Adipocyte (in vitro differentiated cells): ENCODE data around the gene LRFN2.

Experiments used
- DNase-seq: peaks from one replicate; pipeline ENCODE4 v3.0.0-alpha.2; 2015; ENCODE audit warnings: low read depth
- H3K27me3 ChIP-seq: replicated peaks from 2 replicates; pipeline ENCODE4 v1.7.0; 2013; ENCODE audit warnings: mild to moderate bottlenecking, low read length, moderate library complexity; ENCODE audit not compliant: control insufficient read depth, insufficient read depth
- H3K36me3 ChIP-seq: 2 replicates; pipeline ENCODE4 v1.7.0; 2013; ENCODE audit warnings: low read length, mild to moderate bottlenecking, moderate library complexity; ENCODE audit not compliant: control insufficient read depth, insufficient read depth, severe bottlenecking
- H3K4me1 ChIP-seq: 2 replicates; pipeline ENCODE4 v1.7.0; 2013; ENCODE audit warnings: mild to moderate bottlenecking, low read length, moderate library complexity; ENCODE audit not compliant: control insufficient read depth, insufficient read depth
- H3K4me3 ChIP-seq: 2 replicates; pipeline ENCODE4 v1.7.0; 2013; ENCODE audit warnings: mild to moderate bottlenecking, low read length, moderate library complexity
- H3K9ac ChIP-seq: 2 replicates; pipeline ENCODE4 v1.7.0; 2013; ENCODE audit warnings: mild to moderate bottlenecking, low read length, moderate library complexity
- H3K9me3 ChIP-seq: 2 replicates; pipeline ENCODE4 v1.7.0; 2013; ENCODE audit warnings: mild to moderate bottlenecking, low read length, moderate library complexity; ENCODE audit not compliant: control insufficient read depth

The LRFN2 gene

DNA sequence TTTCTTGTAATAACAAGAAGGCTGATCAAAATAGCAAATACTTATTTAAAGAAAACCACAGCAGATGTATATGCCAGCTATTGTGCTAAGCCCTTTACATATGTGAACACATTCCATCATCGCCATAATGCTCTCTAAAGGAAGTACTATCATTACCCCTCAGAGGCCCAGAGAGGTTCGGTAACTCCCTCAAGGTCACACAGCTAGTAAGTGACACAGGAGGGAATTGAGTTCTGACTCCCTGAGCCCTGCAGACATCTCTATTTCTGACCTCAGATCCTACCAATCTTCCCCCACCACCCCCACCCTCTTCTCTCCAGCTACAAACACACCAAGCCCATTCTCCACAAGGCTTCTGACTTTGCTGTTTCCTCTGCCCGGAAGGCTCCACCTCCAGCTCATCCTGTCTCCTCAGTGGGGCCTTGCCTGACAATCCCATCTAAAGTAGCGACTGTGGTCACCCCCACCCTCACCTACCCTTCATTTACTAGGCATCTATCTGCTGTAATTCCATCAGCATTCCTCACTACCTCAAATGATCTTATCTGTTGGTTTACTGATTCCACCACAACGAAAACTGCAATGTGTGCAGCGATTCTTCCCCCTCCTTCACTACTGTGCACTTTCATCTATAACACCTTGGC, 234.5 kb downstream of the LRFN2 start:
- Histone ChIP-seq H3K4me1 (peaks cover 9% of the 10 kb centered on the region), H3K9ac (no peak overlapping the region), H3K9me3 (no peaks in the 10 kb centered on the region), H3K36me3 (no peaks in the 10 kb centered on the region), H3K27me3 (no peaks in the 10 kb centered on the region), H3K4me3 (no peak overlapping the region)
- DNase-seq, result no peak

DNA sequence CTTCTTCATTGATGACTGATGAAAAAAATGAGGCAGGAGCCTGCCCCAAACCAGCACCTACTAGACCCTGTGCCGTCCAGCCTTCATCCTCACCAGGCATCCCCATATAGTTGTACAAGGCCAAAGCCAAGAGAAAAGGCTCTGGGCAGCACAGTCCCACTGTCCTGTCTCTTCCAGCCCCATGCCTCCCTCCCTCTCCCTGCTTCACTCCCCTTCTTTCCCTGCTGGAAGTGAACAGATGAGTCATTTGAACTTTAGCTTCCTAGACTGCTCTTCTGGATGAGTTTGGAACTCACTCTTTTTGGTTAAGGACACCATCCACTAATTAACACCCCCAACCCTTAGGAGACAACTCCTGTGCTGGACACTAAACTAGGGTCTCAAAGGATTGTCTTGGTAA, 235.2 kb downstream of the LRFN2 start:
- H3K9ac ChIP-seq, result no peak overlapping the region
- DNase-seq, result no peak
- H3K4me3 ChIP-seq, result no peak overlapping the region
- H3K4me1 ChIP-seq, result peaks cover 9% of the 10 kb centered on the region
- H3K27me3 ChIP-seq, result no peaks in the 10 kb centered on the region
- no peaks in the 10 kb centered on the region for H3K9me3 ChIP-seq
- H3K36me3 ChIP-seq, result no peaks in the 10 kb centered on the region

DNA sequence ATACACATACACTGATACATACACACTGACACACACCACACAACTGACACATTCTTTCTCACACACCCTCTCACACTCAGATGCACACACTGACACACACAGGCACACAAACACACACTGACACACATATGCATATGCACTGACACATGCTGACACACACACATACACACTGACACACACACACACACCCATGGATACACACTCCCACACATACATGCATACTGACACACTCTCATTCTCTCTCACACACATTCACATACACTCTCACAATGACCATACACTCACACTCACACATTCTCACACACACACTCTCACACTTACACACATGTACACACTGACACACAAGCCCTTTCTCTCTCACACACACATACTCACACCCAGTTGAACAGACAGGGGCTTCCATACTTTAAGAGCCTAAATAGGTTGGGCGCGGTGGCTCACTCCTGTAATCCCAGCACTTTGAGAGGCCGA, 236.4 kb downstream of the LRFN2 start:
- Histone ChIP-seq H3K27me3 (no peaks in the 10 kb centered on the region), H3K9me3 (no peaks in the 10 kb centered on the region), H3K9ac (no peak overlapping the region), H3K4me3 (no peak overlapping the region), H3K4me1 (peaks cover 9% of the 10 kb centered on the region), H3K36me3 (no peaks in the 10 kb centered on the region)
- DNase-seq, result no peak

DNA sequence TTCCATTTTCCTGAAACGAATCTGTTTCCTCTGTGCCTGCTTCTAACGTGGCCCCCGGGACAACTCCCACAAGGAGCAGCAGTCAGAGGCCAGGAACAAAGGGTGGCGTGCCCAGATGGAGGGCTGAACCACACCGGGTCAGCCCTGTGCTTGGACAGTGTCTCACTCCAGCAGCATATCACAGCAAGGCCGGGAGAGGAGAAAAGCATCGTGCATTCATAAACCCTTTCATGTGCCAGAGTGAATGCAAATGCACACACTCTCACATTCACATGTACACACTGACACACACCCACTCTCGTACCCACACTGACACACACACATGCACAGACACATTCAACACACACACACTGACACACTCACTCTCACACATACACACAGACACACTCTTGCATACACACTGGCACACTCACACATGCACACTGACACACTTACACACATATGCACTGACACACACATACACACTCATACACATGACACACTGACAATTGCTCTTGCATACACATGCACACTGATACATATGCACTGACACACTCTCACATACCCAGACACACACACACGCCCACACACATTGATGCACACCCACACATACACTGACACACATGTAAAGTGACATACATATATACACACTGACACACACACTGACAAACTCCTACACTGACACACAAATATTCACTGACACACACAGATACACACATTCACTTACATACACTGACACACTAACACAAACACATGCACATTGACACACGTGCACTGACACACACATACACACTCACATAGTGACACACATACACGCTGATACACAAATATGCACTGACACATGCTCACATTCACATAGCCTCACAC, 237.0 kb downstream of the LRFN2 start:
- Histone ChIP-seq H3K9ac (no peak overlapping the region), H3K27me3 (no peaks in the 10 kb centered on the region), H3K4me3 (no peak overlapping the region), H3K36me3 (no peaks in the 10 kb centered on the region), H3K4me1 (peaks cover 9% of the 10 kb centered on the region), H3K9me3 (no peaks in the 10 kb centered on the region)
- no peak for DNase-seq

DNA sequence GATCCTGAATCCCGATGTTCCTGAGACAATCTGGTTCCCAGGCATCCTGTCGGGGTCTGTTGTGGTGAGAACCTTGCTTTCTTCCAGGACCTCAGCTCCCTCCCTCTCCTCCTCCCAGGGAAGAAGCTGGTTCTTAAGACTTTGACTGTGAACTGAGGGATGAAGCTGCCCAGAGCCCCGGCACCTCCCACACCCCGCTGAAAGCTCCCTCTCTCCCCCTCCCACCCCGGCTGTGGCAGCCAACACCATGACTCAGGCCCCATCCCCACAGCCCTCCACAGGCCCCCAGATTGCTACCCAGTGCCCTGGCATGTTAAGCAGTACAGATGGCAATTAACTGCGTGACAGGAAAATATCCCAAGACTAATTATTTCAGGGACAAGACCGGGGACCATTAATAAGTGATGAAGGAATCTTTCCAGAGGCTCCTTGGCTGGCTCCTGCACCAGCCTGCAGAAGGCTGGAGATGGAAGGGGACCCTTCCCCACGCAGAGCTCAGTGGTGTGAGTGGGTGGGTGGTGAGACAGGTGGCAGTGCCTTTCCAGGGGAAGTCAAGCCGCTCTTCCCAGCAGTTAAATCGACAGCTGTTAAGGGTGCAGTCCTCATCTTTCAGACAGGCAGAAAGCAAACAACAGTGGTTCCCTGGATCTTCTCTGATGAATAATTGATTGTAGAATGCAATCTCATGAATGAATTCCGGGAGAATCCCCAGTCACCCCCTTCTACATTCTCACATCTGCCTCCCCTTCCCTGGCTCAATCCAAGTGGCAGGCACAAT, 237.9 kb downstream of the LRFN2 start:
- Histone ChIP-seq H3K9me3 (no peaks in the 10 kb centered on the region), H3K27me3 (no peaks in the 10 kb centered on the region), H3K4me1 (peaks cover 13% of the 10 kb centered on the region), H3K4me3 (no peak overlapping the region), H3K9ac (no peak overlapping the region), H3K36me3 (no peaks in the 10 kb centered on the region)
- no peak for DNase-seq

DNA sequence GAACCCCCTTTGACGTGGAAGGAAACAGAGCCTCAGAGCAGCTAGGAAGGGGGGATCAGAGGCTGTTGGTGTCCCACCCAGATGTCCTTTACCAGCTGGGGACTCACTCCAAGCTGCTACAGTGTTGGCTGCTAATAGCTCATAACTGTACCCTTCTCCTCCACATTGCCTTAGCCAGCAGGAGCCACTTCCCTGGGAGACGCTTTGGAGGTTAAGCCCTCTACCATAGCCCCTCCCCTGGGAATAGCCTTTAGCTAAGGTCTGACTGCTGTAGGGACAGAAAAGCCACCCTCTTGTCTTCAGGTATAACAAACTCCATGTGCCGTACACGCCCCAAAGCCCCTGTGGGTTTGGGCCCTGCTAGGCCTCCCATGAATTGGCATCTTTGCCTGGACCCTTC, 238.6 kb downstream of the LRFN2 start:
- no peak overlapping the region for H3K4me3 ChIP-seq
- no peak overlapping the region for H3K9ac ChIP-seq
- H3K36me3 ChIP-seq, result no peaks in the 10 kb centered on the region
- DNase-seq, result no peak
- H3K27me3 ChIP-seq, result no peaks in the 10 kb centered on the region
- H3K9me3 ChIP-seq, result no peaks in the 10 kb centered on the region
- peaks cover 13% of the 10 kb centered on the region for H3K4me1 ChIP-seq

DNA sequence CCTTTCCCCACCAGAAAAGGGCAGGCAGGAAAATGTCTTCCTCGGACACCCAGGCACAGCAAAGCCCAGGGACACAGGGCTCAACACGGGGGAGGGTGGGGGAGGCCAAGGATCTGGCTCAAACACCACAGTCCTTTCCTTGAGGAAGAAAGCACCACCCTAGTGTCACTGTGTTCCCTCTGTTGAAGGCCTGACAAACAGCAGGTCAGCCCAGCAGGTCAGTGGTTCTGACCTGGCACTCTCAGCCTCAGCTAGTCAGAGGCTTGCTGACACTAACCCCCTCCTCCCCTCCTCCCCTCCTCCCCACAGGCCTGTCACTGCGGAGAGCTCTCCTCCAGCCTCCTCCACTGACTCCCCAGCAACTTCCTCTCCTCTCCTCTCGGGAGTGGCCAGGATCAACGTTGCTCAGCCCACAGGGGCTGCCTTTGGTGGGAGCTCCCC, 239.6 kb downstream of the LRFN2 start:
- Histone ChIP-seq H3K36me3 (no peaks in the 10 kb centered on the region), H3K27me3 (peaks cover 7% of the 10 kb centered on the region), H3K9me3 (no peaks in the 10 kb centered on the region), H3K4me1 (peaks cover 13% of the 10 kb centered on the region), H3K9ac (no peak overlapping the region), H3K4me3 (no peak overlapping the region)
- DNase-seq, result no peak

DNA sequence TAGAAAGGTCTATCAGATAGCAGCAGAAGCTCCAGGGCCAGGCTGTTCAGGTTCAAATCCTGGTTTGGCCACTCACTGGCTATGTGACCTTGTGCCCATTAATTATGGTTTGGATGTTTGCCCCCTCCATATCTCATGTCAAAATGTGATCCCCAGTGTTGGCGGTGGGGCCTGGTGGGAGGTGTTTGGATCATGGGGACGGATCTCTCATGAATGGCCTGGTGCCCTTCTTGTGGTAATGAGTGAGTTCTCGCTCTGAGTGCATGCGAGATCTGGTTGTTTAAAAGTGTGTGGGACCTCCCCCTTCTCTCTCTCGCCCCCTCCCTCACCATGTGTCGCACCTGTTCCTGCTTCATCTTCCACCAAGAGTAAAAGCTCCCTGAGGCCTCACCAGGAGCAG, 240.9 kb downstream of the LRFN2 start:
- peaks cover 5% of the 10 kb centered on the region for H3K4me1 ChIP-seq
- peaks cover 18% of the 10 kb centered on the region for H3K27me3 ChIP-seq
- DNase-seq, result no peak
- H3K4me3 ChIP-seq, result no peak overlapping the region
- no peak overlapping the region for H3K9ac ChIP-seq
- no peaks in the 10 kb centered on the region for H3K36me3 ChIP-seq
- no peaks in the 10 kb centered on the region for H3K9me3 ChIP-seq

DNA sequence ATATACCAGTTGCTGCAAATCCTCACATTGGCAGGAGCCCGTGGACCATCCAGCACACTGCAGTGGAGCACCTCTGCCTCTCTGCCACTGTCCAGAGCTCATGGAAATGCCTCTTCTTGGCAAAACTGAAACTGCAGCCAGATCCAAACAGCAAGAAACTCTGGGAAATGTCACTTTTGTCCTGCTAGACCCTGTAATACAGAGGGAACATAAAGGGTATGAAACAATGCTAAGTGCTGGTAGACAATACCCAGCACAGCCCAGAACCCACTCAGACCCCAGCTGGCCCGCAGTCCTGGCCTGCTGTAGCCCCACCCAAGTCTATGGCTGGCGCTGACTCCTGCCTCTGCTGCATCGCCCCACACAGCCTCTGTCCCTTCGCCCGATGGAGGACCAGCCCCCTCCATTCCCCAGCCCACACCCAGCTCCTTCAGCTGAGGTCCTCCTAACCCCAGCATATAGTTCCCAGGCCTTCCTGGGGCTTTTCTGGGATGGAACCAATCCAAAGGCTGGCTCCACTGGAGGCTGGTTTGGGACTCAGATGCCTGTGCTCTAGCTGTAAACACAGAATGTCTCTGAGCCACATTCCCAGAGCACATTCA, 242.5 kb downstream of the LRFN2 start:
- Histone ChIP-seq H3K36me3 (no peaks in the 10 kb centered on the region), H3K4me3 (no peak overlapping the region), H3K4me1 (peaks cover 5% of the 10 kb centered on the region), H3K27me3 (peaks cover 27% of the 10 kb centered on the region), H3K9ac (no peak overlapping the region), H3K9me3 (no peaks in the 10 kb centered on the region)
- DNase-seq, result no peak

DNA sequence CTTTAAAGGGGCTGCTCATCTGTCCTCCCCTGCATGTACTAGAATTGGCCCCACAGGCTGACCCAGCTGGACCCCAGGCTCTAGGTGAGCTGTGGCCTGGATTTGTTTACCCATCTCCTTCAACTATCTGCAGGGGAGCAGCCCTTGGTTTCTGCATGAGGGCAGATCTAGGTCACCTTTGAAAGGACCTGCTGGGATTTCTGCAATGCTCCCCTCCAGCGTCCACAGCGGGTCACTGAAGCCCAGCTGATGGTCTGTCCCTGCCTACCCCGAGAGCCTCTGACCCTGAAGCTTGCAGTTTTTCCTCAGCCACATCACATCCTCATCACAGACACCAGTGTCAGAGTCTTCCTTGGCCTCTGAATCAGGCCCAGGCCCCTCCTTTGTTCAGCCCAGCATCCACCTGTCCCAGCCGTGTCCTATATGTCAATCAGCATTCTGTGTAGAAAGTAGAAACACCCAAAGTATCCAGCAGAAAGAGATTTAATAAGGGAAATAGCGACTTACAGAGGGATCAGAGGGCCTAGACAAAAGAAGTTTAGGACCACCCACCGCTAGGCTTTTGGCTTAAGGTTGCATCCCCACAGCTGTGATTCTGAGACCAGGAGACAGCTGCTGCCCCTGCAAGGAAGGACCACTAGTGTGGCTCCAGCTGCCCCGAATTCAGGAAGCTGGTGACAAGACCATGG, 243.1 kb downstream of the LRFN2 start:
- Histone ChIP-seq H3K9ac (no peak overlapping the region), H3K4me1 (peaks cover 5% of the 10 kb centered on the region), H3K36me3 (no peaks in the 10 kb centered on the region), H3K27me3 (peaks cover 31% of the 10 kb centered on the region), H3K4me3 (no peak overlapping the region), H3K9me3 (no peaks in the 10 kb centered on the region)
- no peak for DNase-seq
